ENCODE measurements around the gene SLC6A11. TPM values are rescaled to one million over a fixed set of nuclear protein-coding genes. Genes with fewer than 3 reads are reported as not detected.

Gene SLC6A11
- total and polyA plus RNA-seq, 9 of the 15 experiments (the other 6 are each of a cell fraction or from before 2014, with no cell fraction given), result 0.04 TPM; not detected in 8

DNA sequence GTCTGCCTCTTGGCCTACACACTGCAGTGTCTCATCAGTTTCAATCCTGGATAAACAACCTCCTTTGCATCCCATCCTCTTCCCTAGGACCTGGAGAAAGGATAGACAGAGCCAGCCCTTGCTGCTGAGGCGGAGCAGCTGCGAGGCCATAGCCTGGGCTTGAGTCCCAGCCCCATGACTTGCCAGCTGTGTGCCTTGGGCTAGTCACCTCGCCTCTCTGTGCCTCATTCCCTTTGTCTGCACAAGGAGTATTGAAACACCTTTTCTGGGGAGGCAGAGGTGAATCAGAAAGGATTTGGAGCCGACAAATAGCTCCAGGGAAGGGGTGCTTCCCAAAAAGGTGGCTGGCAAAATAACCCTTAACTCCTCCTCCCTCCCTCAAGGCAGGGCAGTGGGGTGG is 111.5 kb downstream of the SLC6A11 start (continued):
- TF ChIP-seq SETDB1 (IDR thresholded peaks at IDR 0.05; ENCODE audit: low read length) (no peak), ZNF717 (CRISPR knock-in tag; IDR thresholded peaks at IDR 0.05) (no peak), POU5F1 (IDR thresholded peaks at IDR 0.05; ENCODE audit: borderline replicate concordance, low read depth, low read length, partially characterized antibody) (no peak), ZNF311 (CRISPR knock-in tag; IDR thresholded peaks at IDR 0.05) (no peak), MTF1 (CRISPR knock-in tag; IDR thresholded peaks at IDR 0.05; ENCODE audit: borderline replicate concordance) (no peak)

DNA sequence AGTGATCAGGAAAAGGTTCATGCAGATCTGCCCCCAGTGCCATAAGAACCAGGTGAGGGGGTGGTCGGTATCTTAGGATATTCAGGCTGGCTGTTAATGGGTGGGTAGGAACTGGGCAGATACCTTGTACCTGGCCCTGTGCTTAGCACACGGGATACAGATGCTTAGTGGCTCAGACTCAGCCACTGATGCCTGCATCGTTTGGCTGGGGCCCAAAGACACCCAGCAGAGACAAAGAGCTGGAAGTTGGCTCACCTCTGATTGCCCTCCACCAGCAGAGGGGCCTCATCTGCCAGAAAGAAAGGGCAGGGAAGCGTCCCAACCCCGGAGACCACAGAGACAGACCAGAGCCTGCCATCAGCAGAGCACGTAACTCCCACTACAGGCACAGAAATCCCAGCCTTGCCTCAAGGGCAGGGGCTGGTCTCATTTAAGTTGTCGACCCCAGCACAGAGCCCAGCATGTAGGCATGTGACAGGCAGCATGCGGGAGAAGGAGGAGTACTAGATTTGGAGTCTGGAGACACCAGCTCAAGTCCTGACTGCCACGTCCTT is 112.5 kb downstream of the SLC6A11 start:
- BruUV-seq (replicated peaks), result no TSS peak
- H3K27me3 ChIP-seq (ENCODE audit: control insufficient read depth in 2 of 2, insufficient read depth in 2 of 2, low read length in 2 of 2), result peaks cover 2 to 49% of the 10 kb centered on the region in 2 experiments; a peak in 2 of 5 replicates
- ATAC-seq (no peak; the same call in 2 of the 3 replicates), FAIRE-seq (no peak), DNase-seq (ENCODE audit: extremely low read depth in 1 of 4, low spot score in 3 of 4) (no peak)
- ChIA-PET POLR2A (no interaction called here), CTCF (ENCODE audit: low intra/inter-chr PET ratio) (no interaction called here)
- no peaks in the 10 kb centered on the region for H3K36me3 ChIP-seq (ENCODE audit: control insufficient read depth, insufficient read depth, low read length)
- no peaks in the 10 kb centered on the region for H3K79me2 ChIP-seq (ENCODE audit: control insufficient read depth, insufficient read depth, low read length)
- H3K9me1 ChIP-seq (ENCODE audit: control insufficient read depth, insufficient read depth, low read length), result no peaks in the 10 kb centered on the region
- no peak overlapping the region for H3K4me2 ChIP-seq (ENCODE audit: insufficient read depth, low read length)
- no peaks in the 10 kb centered on the region; a peak in 1 of 5 replicates for H3K4me1 ChIP-seq (replicated peaks in 1 of 2; ENCODE audit: control insufficient read depth in 2 of 2, insufficient read depth in 2 of 2, low read length in 2 of 2)
- intact Hi-C loops (cut with micrococcal nuclease) (no loop called here), in situ Hi-C loops (cut with MboI) (no loop called here)
- WGBS (ENCODE audit: insufficient coverage, low coverage, missing lambda C conversion rate), result 1% methylated on average over 9 of the region's 9 CpGs
- H3K9ac ChIP-seq (ENCODE audit: insufficient read depth in 1 of 2, low read depth in 2 of 2, low read length in 2 of 2), result no peak overlapping the region
- peaks cover 9% of the 10 kb centered on the region for H4K20me1 ChIP-seq (replicated peaks; ENCODE audit: control insufficient read depth, insufficient read depth, low read length)
- H3K9me3 ChIP-seq (replicated peaks; ENCODE audit: control insufficient read depth, insufficient read depth, low read depth, low read length), result no peaks in the 10 kb centered on the region
- H2AFZ ChIP-seq (ENCODE audit: low read depth, low read length), result no peak overlapping the region
- H3K4me3 ChIP-seq, result no peak overlapping the region
- H3K27ac ChIP-seq (ENCODE audit: extremely low read depth, low read depth, low read length), result no peak overlapping the region
- TF ChIP-seq GTF3C2 (IDR thresholded peaks at IDR 0.05; ENCODE audit: borderline replicate concordance, extremely low read depth, insufficient read length), result no peak
- no peak for TF ChIP-seq DNMT1 (IDR thresholded peaks at IDR 0.05)
- TF ChIP-seq ZNF511 (CRISPR knock-in tag; IDR thresholded peaks at IDR 0.05), result no peak
- TF ChIP-seq ZNF436 (CRISPR knock-in tag; IDR thresholded peaks at IDR 0.05), result no peak
- no peak for TF ChIP-seq MYC (IDR thresholded peaks at IDR 0.05; ENCODE audit: low read depth, low read length)
- no peak for TF ChIP-seq MYC (CRISPR knock-in tag; IDR thresholded peaks at IDR 0.05; ENCODE audit: borderline replicate concordance, low read depth)
- no peak for TF ChIP-seq EP400 (IDR thresholded peaks at IDR 0.05)
- TF ChIP-seq ZC3H4 (CRISPR knock-in tag; IDR thresholded peaks at IDR 0.05; ENCODE audit: borderline replicate concordance), result no peak
- TF ChIP-seq, protein P1, sequence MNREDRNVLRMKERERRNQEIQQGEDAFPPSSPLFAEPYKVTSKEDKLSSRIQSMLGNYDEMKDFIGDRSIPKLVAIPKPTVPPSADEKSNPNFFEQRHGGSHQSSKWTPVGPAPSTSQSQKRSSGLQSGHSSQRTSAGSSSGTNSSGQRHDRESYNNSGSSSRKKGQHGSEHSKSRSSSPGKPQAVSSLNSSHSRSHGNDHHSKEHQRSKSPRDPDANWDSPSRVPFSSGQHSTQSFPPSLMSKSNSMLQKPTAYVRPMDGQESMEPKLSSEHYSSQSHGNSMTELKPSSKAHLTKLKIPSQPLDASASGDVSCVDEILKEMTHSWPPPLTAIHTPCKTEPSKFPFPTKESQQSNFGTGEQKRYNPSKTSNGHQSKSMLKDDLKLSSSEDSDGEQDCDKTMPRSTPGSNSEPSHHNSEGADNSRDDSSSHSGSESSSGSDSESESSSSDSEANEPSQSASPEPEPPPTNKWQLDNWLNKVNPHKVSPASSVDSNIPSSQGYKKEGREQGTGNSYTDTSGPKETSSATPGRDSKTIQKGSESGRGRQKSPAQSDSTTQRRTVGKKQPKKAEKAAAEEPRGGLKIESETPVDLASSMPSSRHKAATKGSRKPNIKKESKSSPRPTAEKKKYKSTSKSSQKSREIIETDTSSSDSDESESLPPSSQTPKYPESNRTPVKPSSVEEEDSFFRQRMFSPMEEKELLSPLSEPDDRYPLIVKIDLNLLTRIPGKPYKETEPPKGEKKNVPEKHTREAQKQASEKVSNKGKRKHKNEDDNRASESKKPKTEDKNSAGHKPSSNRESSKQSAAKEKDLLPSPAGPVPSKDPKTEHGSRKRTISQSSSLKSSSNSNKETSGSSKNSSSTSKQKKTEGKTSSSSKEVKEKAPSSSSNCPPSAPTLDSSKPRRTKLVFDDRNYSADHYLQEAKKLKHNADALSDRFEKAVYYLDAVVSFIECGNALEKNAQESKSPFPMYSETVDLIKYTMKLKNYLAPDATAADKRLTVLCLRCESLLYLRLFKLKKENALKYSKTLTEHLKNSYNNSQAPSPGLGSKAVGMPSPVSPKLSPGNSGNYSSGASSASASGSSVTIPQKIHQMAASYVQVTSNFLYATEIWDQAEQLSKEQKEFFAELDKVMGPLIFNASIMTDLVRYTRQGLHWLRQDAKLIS (CRISPR knock-in tag; IDR thresholded peaks at IDR 0.05), result no peak
- TF ChIP-seq ZNF274 (IDR thresholded peaks at IDR 0.05; ENCODE audit: borderline replicate concordance, low read depth, low read length), result no peak

All from K562 (cell line).